OCI-LY1 (cell line): ENCODE data around the gene MLLT1.

ENCODE experiments used
- CTCF ChIP-seq: fragments of 200-600 bp; sonication (generic), shearing (Covaris generic); IDR thresholded peaks from 2 replicates; pipeline ENCODE4 v1.5.1; 2017; ENCODE audit warnings: mild to moderate bottlenecking, antibody characterized with exemption, low read length, moderate library complexity, mixed read lengths
- EZH2 ChIP-seq: fragments of 200-600 bp; sonication (generic), shearing (Covaris generic); IDR thresholded peaks from 2 replicates; pipeline ENCODE4 v1.8.0; 2017; ENCODE audit warnings: borderline replicate concordance, mixed run types, mild to moderate bottlenecking, antibody characterized with exemption, low read length, moderate library complexity, mixed read lengths

GRCh38 chr19:6230991-6231448 lies 48.8 kb downstream of the MLLT1 start:
- TF ChIP-seq CTCF (no peak), EZH2 (no peak)
